Stimulated activated CD4-positive, alpha-beta T cell treated with anti-CD3 and anti-CD28 coated beads, TNF-alpha, amount 100 ng/mL, for 4 hours (primary cell): ENCODE measurements around the gene GNG13.
"Not testable (repeated sequence)": the region's sequence is repeated elsewhere in the genome, so short reads cannot be mapped to it uniquely, and the experiment has no call there.

ENCODE experiments used
- DNase-seq, 3 experiments: peaks; one replicate each; pipeline ENCODE4 v3.0.0-alpha.2; 2020; ENCODE audit warnings: low read depth in 3 of 3

The GNG13 gene

DNA sequence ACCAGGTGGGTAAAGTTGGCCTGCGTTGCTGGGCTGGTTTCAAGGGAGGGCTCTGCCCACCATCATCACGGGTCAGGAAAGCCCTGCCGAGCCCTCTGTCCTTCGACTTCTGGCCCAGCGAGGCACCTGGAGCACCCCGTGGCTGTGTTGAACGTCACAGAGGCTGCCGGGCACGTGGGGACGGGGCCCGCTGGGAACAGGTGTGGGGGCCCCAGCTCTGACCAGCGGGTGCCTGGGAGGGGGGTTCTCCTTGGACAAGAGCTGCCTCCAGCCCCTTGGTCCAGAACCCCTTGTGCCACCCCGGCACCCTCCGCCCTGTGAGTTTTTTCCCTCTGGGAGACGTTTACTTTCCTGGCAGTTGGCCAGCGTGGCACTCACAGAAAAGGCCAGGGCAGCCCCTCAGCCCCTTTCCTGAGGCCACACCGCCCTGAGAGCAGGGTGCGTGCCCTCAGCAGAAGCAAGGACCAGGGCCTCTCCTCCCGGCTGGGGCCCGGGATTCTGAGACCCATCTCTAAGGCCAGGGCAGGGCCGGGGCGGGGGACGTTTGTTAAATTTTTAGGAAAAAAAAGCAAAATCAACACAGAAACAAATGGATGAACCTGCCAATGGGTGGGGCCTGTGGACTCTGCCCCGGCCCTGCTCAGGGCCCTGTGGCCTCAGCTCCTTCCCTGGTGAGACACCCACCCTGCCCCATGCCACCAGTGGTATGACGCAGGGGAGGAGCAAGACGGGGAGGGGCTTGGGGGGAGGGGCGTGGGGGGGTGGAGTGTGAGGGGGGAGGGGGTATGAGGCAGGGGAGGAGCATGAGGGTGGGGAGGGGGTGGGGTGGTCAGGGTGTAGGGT is 31.3 kb upstream of the GNG13 start:
- DNase-seq = no peak

DNA sequence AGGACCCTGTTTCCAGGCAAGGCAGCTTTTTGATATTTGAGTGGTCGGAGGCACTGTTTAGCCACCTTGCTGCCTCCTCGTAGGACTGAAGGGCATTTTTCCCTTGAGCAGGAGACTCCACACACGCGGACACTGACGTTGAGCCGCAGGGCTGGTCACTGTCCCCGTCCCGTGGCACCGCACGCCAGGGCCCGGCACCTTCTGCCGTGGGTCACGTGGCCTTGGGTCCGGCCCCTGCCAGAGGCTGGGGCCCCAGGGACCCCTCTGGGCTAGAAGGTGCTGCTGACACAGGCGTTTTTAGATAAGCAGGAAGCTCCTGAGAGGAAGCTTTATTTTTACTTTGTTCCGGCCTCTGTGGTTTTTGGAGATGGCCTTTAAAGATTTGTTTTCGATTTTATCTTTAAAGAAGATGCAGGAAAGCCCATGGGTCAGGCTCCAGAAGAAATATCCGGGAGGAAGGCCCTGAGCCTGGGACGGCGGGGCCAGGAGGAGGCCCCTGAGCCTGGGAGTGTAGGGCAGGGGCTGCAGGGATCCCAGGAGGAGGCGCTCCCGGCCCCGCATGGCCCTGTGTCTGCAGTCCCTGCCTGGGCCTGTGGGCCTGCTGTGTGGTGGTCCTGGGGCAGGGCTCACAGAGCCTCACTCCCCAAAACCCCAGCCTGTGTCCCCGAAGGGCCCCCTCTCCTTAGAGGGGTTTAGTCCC is 30.5 kb upstream of the GNG13 start:
- DNase-seq = no peak

DNA sequence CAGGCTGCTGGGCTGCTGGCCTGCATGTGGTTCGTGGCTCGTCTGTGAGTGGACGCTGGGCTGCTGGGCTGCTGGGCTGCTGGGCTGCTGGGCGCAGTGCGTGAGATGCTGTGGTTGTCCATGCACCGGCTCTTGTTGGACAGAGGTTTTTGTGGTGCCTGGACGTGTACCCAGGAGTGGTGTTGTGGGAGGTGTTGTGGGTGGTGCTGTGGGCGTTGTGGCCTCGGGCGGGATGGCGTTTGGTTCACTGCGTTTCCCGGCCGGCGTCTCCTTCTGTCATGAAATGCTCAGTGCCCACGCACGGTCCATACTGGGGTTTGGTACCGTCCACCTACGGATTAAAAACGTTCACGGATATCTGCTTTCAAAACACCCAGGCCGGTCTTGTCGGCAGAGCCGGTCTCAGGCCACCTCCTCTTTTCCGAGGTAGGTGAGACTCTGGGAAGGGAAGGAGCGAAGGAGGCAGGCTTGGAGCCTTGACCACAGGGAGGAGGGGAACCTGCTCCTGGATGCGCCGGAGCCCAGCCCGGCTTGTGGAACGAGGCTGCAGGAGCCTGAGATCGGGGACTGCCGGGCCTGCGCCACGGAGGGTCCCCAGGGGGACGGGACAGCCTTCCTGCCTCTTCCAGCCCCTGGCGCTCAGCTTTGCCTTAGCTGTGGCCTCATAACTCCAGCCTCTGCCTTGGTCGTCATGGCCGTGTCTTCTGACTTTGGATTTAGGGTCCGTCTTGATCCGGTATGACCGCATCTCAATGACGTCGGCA is 29.8 kb upstream of the GNG13 start:
- no peak for DNase-seq

DNA sequence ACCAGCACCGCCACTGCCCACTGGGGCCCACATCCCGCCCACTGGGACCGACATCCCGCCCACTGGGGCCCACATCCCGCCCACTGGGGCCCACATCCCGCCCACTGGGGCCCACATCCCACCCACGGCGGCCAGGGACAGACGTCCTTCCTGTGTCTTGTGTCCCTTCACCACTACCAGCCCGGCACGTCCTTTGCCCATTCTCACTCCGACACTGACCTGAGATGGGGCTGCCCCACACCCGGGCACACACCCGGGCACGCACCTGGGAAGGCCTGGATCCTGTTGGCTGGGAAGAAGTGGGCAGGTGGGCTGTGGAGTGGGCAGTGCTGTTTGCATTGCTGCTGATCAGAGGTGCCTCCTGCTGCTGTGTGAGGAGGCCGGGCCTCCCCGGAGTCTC is 28.4 kb upstream of the GNG13 start:
- DNase-seq = no peak

DNA sequence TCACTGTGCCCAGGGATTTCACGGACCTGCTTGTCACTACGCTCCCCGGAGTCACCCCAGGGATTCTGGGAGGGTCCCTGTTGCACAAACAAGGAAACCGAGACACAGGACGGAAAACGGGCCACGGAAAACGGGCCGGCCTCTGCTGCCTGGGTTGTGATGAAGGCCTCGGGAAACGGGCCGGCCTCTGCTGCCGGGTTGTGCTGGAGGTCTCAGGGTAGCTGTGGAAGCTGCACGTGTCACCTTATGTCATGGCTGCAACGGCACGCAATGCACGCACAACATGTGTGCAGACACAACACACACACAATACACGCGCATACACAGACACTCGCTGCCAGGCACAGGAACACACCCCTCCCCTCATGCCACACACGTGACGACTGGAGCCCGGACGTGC is 27.0 kb upstream of the GNG13 start:
- DNase-seq = no peak

DNA sequence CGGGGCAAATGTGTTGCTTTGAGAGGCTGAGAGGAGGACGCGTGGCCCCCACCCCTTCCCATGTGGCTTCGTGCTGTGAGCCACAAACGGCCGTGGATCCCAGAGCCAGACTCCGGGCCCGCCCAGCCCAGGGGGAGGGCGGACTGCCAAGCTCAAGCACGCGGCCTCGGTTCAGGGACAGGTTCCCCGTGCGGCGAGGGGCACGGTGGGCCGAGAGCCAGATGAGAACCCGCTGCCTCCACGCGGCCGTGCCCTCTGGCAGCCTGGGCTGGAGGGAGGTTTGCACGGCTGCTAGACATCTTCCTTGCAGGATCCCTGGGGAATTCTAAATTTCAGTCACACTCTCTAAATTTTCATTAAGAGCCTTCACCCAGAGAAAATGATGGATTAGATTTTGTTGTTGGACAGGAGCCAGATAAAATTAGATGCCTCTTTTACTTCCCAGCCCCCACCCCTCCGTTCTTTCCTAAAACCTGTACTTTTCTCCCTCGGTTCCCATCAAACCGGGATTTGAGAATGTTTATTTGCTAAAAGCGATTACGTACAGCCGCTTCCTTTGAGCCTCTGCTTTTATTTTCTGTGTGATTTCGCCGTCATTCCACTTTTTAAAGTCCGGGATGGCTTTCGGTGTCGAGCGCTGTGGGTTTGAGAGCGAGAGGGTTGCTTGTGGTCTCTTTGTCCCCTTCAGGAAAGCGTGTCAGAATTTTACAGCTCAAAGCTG is 25.0 kb upstream of the GNG13 start:
- DNase-seq = no peak

DNA sequence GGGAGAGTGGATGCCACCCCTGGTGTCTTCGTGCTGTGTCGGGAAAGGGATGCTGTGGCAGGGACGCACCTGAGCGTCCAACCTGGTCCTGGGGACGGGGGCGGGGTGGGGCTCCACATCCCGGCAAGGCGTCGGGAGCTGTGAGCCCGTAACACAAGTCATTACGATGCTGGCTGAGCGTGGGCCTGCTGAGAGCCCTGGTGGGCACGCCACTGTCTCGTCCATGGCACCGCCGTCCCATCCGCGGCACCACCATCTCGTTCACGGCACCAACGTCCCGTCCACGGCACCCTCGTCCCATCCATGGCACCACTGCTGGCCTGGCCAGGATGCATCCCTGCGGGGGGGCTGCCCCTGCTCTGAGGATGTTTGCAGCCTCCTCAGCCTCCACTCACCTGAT is 24.1 kb upstream of the GNG13 start:
- no peak for DNase-seq

DNA sequence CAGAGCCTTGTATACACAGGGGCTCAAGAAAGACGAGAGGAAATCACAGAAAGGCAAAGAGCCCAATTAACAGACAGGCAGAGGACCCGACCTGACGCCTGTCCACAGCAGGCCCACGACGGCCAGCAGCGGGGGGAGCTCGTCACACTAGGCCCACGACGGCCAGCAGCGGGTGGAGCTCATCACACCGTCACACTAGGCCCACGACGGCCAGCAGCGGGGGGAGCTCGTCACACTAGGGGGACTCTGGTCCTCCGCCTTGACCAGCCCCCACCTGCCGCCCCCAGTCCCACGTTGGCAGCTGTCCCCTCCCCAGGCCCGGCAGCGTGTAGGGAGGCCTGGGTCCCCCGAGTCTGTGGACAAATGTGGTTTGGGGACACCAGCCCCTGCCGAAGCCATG is 23.7 kb upstream of the GNG13 start:
- no peak for DNase-seq

DNA sequence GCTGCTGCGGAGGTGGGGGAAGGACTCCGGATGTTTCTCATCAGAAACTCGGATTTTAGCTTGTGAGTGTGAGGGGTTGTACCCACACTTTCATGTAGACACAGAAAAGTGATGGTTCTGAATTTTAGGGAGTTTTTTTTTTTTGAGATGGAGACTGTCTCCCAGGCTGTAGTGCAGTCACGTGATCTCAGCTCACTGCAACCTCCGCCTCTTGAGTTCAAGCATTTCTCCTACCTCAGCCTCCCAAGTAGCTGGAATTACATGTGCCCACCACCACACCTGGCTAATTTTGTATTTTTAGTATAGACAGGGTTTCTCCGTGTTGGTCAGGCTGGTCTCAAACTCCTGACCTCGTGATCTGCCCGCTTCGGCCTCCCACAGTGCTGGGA is 22.4 kb upstream of the GNG13 start:
- DNase-seq = no peak

DNA sequence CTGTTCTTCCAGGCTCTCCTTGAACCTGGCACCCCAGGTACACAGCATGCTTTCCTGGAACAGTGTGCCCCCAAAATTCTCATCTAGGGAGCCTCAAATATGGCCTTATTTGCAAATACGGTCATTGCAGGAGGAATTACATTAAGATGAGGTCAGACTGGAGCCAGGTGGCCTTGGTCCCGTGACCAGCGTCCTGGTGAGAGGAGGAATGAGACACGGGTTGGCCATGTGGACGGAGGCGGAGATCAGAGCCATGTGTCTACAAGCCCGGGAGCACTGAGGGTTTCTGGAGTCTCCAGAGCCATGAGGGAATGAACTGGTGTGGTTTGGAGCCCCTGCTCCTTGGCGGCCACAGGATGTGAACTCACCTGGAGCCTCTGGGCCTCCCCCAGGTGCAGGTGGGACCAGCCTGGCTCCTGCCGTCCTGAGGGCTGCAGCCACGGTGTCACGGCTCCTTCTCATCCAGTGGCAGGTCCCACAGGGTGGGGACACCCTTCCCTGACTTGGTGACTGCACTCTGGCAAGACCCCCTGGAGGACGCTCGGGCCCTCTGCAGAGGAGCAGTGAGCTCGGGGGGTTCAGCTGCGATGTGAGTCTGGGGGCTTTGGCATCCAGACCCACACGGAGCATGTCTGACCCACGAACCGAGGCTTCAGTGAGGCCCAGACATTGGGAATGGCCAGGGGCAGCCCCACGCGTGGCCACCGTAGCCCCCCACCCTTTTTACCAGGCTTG is 21.8 kb upstream of the GNG13 start:
- DNase-seq = no peak

DNA sequence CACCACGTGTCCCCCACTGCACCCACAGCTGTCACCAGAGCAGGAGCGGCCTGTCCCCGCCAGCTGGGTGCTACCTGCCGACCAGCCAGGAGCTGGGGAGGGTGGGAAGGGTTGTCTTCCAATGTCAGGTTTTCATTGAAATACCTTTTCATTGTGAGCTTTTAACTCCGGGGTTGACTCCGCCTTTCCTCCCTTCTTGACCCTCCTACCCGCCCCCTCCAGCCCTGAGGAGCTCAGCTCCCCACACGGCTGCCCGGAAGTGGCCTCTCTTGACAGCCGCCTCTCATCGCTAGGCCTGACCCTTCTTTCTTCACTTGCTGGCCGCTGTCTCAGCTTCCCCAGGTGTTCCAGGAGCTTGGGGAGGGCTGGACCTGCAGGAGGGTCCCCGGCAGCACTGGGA is 21.2 kb upstream of the GNG13 start:
- DNase-seq = no peak

DNA sequence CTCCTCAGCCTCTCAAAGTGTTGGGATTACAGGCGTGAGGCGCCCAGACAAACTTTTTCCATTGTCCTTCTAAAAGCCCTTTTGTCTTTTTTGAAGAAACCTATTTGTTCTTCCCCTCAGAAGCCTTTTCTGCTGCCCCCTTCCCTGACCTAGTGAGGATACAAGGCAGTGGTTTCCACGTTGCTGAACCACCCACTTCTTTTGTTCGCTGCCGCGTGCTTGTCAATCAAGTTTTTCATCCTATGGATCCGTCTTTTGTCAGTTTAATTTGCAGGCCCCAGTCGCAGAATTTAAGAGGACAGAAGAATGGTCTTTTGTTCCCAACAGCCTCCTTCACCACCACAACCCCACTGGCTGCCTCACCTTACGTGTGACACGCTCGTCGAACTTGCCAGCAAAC is 20.2 kb upstream of the GNG13 start:
- DNase-seq = no peak

DNA sequence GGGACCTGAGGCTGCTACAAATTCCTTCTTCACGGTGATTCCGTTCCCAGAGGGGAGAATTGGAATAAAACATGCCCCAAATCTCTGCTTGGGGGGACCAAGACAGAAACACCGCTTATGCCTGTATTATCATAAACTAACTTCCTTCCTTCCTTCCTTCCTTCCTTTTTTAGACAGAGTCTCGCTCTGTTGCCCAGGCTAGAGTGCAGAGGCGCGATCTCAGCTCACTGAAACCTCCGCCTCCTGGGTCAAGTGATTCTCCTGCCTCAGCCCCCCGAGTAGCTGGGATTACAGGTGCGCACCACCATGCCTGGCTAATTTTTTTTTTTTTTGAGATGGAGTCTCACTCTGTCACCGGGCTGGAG is 19.5 kb upstream of the GNG13 start:
- not testable (repeated sequence) for DNase-seq

DNA sequence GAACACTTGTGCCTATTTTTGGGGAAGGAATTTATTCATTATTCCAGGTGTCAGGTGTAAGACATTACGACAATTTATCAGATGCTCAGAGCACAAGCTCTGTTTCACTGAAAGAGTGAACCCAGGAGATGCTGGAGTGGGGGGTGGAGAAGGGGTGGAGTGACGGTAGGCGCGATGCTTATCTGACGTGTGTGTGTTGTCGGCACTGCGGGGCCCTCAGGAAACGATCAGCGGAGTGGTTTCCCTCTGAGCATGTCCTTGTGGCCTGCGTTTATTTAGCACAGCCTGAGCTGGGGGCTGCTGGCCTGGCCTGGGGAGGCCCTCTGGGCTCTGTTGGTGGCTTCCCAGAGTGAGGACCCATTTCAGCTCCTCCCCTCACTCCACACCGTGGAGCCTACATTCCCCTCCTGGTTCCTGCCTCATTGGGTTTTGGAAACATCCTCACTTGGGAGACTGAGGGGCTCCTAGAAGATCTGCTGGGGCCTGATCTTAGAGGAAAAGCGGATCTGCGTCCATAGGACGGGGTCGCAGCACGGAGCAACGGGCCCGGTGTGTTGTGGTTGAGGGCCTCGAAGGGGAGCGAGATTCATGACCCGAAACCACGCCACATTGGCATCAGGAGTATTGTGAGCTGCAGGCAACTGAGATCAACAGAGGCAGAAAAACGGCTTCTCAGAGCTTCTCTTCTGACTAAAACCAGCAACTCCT is 19.0 kb upstream of the GNG13 start:
- no peak for DNase-seq

DNA sequence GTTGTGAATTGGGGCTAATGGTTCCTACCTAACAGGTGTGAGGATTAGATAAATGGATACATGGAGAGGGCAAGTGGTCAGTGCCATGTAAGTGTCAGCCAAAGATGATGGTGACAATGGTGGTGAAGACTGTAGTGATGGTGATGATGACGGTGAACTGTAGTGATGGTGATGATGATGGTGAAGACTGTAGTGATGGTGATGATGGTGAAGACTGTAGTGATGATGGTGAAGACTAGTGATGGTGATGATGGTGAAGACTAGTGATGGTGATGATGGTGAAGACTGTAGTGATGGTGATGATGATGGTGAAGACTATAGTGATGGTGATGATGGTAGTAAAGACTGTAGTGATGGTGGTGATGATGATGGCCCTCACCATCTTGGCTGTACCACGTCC is 18.1 kb upstream of the GNG13 start:
- no peak for DNase-seq

DNA sequence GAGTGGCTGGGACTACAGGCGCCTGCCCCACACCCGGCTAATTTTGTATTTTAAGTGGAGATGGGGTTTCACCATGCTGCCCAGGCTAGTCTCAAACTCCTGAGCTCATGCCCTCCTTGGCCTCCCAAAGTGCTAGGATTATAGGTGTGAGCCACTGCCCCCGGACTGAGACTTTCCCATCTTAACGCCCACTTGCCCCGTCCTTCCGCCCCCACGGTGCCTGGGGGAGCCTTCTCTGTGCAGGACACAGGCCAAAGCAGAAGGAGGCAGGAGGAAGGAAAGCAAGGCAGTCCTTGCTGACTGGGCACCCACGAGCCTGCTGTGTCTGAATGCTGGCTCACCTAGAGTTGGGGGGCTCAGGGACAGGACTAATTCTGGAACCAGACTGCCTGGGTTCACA is 17.6 kb upstream of the GNG13 start:
- DNase-seq = no peak

DNA sequence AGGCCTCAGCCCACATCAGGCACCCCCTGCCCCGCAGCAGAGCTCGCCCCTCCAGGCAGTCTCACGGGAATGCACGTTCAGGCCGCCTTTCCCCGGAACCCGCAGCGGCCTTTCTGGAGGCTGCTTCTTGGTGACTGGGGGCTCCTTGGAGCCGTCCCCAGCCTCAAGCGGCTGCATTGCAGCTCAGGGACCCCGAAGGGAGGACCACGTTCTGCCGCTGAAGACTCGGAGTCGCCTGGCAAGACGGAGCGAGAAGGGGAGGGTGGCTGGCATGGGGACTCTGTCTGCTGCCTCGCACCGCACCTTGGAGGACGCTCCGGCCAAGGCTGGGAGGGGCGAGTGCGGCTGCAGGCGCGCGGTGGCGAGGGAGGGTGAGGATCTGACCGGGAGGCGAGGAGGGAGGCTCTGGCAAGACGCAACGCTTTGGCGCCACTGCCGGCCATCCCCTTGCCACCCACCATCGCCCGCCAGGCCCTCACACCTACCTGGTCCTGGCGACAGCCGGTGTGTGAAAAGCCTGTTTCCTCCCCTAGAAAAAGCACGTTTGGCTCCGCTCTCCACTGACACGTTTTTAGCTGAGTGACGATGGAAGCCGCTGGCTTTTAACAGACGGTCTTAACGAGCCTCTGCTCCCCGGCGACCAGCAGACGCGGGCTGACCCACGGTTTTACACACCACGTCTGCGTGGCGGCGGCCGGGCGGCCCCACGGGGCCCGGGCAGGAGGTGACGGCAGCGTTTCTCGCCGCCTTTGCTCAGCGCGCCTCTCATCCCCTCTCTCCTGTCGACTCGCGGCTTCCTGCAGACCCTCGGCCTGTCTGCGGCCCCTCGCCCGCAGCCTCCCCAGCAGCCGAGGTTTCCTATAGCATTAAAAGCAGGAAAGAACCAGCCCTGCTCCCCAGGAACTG is 16.7 kb upstream of the GNG13 start:
- DNase-seq = no peak

DNA sequence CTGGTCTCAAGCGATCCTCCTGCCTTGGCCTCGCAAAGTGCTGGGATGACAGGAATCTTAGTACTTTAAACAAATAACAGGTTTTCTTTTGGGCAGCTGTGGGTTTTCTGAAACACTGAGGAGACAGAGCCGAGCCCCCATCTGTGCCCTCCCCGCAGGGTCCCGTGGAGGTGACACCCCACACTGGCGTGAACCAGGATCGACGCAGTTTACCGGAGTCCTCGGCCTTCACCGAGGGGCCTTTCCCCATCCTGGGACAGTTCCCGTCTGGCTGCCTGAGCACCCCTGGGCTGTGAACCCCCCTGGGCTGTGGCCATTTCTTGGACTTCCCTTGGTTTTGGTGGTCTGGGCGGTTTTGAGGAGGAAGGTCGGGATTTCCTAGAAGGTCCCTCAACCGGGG is 15.3 kb upstream of the GNG13 start:
- DNase-seq = no peak

DNA sequence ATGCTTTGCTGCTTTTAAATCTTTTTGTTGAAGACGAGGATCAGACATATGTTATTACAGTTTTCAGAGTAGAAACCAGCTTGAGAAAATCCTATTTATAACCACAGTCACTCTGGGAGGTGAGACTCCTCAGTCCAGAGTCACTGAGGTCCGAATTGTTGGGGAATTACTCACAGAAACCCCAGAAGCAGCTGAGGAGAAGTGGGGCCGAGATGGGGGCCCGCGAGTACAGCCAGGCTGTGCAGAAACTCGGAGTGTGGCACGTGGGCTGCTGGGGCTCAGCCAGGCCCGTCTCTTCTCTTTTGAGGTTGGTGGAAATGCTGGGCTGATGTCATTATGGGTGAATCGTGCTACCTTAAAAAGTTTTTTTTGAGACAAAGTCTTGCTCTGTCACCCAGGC is 14.4 kb upstream of the GNG13 start:
- DNase-seq = no peak

DNA sequence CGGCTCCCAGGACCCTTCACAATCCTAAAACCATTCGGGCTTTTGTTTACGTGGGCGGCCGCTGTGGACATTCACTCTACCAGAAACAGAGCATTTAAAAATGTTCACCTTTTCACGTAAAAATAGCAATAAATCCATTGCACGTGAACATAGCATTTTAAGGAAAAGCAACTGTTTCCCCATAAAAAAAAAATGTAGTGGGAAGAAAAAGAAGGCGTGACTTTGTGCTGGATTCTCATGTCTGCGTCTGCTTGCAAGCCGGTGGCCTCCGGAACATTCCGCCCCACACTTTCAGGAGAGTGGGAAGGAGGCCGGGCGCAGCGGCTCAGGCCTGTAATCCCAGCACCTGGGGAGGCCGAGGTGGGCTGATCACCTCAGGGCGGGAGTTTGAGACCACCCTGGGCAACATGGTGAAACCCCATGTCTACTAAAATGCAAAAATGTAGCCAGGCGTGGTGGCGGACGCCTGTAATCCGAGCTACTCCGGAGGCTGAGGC is 13.4 kb upstream of the GNG13 start:
- DNase-seq = no peak
